Stimulated activated CD8-positive, alpha-beta memory T cell treated with anti-CD3 and anti-CD28 coated beads, Interleukin-15, amount 100 ng/mL, for 48 hours (primary cell): ENCODE data around the gene TTLL13.

Source experiments
- DNase-seq, 2 donors: peaks; one replicate each; pipeline ENCODE4 v3.0.0-alpha.2; 2020; ENCODE audit warnings: low read depth in 2 of 2

The TTLL13 gene

DNA sequence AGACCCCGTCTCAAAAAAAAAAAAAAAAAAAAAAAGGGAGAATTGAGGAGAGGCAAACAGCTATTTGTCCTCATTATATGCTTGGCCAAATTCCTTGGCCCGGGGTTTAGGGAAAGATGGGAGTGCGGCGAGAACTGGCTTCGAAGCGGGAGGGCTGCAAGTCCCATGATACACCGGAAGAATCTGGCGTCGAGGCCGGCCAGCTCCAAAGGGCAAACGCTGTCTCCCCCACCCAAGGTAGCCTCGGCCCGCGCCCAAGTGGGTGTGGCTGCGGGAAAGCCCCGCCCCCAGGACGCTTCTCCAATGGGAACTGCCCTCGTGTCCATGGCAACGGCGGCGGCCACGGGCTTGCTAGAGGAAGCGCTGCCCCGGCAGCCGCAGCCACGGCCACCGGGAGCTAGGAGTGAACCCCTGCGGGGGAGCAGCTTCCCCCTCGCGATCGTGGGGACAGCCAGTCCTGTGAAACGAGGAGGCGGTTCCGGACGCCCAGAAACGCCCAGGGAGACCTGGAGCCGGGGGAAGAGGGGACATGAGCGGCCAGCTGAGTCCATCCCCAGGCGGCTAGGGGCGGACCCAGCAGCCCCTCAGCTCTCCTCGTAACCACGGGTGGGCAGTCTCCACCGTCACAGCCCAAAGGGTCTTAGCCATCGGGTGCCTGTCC, at the start of gene TTLL13:
TSS of gene TTLL13 (plus strand) at position 354 of the 661 bp plus-strand sequence. CDS start 1,075 bp downstream, outside the sequence.
- DNase-seq: peak; percentile 61 to 79

DNA sequence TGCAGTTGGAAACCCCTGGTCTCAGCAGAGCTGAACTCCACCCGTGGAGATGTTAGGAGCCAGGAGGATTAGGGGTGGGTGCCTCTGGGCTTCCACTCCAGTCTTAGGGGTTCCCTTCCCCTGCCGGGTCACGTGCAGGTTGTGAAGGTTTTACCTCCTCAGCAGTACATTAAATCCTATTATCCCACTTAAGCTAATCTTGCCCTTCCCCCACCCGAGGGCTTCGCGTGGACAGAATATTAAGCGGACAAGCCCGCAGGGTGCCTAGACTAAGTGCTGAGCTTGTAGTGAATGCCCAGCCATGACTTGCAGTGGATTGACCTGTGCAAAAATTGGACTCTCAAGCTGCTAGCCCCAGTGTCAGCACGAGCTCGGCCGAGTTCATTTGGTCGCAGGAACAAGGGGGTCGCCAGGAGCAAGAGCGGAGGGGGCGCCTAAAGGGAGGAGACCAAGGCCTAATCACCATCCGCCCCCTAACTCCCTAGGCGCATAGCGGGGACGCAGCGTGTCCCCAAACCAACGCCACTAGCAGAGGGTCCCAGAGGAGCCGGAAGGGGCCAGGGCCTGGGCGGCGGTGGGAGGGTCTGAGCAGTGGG, 48.7 kb upstream of the TTLL13 start:
- DNase-seq: no peak

DNA sequence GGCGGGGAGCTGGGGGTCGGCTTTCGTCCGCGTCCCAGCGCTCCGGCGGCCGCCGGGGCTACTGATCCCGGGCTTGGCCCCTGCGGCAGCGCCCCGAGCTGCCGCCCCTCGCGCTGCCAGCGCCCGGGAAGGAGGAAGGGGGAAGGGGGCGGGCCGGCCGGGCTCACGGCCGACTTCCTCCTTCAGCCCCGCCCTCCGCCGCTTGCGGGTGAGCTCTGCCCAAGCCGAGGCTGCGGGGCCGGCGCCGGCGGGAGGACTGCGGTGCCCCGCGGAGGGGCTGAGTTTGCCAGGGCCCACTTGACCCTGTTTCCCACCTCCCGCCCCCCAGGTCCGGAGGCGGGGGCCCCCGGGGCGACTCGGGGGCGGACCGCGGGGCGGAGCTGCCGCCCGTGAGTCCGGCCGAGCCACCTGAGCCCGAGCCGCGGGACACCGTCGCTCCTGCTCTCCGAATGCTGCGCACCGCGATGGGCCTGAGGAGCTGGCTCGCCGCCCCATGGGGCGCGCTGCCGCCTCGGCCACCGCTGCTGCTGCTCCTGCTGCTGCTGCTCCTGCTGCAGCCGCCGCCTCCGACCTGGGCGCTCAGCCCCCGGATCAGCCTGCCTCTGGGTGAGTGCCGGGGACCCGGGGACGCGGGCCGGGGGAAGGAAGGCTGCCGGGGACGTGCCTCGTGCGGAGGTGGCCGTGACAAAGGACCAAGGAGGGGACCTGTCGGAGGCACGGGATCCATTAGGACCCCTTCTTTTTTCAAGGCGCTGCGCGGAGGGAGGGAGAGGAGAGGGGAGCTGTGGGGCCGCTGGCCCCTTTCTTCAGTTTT, 48.0 kb upstream of the TTLL13 start, which contains the start of gene SEMA4B:
TSS of gene SEMA4B (plus strand) at position 201 of the 814 bp plus-strand sequence. CDS start at position 450, 249 bp downstream.
- DNase-seq: peak; percentile 54 to 56

DNA sequence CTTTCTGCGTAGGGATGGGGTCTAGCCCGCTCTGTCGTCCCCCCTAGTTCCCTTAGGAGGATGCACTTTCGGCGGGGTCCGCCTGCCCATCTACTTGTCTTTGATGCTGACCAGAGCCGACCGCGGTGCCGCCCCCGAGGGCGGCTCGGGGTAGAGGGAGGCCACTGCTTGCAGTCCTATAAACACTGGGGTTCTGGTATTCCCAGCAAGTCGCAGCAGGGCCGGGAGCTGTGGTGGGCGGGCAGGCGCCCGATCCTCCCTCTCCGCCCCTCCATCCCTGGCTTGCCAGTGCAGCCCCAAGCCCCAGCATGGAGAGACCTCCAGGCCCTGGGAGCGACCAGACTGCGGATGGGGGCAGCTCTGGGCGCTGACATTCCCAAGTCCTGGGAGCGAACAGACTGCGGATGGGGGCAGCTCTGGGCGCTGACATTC, 47.4 kb upstream of the TTLL13 start:
- DNase-seq: no peak

- no peak for DNase-seq
Observed at GRCh38 chr15:90202929-90203328, 46.4 kb upstream of the TTLL13 start.

DNA sequence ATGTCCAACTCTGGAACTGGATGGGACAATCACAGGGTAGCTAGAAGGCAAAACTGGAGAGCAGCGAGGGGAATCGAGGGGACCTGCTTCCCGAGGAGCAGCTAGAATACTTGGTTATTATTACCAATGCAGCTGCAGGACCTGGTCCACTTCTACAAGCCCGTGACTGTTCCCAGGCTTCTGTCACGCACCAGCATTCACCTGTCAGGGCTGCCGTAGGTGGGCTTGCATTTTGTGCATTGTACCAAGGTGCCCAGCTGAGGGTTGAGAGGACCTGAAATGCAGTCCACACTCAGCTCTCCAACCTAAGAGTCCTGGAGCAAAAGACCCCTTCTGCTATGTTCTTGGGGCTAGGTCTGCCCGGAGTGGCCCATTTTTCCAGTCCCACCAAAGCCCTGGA, 45.9 kb upstream of the TTLL13 start:
- DNase-seq: no peak

DNA sequence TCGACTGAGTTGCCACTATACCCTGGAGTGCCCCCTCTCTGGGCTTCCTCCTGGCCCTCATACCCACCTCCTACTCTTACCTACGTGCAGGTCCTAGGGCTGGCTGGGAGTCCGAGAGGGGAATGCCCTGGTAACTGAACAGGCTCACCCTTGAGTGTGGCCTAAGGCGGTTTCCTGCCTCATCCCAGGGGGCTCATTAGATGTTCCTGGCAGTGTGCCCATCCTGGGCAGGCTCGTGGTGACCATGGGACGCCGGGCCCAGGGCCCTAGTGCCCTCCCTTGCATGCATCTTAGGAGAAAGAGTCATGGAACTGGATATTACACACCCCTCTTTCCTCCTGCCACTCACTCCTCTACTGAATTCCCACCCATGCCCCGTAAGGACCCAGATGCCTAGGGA, 45.4 kb upstream of the TTLL13 start:
- DNase-seq: no peak

DNA sequence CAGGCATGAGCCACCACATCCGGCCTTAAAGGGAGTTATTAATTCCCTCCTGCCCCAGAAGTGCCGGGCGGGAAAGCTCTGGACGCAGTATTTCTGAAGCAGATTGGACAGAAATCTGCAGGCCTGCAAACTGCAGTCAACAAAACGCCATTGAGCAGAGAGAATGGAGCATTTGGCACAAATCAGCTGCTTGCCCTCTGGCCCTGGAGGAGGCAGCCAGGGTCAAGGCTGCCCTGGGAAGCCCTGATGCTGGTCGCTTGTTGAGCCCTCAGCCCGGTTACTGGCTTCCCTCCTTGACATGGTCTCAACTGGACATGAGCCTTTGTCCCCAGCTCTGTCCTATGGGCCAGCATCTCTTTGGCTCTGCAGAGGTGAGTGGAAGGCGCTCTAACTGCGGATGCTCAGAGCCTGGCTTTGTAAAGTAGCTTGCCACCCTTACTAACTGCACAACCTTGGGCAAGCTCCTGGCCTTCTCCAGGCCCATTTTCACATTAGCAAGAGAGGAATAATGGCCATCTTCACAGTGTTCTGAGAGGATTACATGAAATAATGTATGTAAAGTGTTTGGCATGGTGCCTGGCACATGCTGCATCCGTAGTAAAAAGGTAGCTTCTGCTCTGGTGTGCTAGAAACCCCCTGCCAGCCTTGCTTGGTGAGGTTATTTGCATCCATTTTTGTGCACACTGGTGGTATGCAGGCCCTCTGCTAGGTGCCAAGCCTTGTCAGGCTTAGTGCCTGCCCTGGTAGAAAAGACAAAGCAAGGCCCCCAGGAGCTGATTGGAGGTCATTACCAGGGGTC, 44.1 kb upstream of the TTLL13 start:
- DNase-seq: no peak

DNA sequence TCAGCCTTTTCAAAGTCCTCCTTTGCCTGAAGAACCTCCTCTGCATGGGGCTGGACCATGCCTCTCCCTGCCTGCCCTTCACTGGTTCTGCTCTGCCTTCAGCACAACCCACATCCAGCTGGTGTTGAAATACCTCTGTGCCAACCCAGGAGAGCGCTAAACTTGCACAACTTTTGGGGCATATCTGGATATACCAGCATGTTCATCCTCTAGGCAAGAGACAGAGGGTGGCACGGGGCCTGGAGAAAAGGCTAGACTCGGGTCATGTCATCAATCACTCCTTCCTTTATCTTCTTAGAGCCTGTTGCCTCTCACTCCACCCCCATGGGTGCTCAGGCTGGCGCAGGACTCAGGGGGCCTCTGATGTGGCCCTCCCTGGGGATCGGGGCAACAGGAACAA, 43.5 kb upstream of the TTLL13 start:
- no peak for DNase-seq

DNA sequence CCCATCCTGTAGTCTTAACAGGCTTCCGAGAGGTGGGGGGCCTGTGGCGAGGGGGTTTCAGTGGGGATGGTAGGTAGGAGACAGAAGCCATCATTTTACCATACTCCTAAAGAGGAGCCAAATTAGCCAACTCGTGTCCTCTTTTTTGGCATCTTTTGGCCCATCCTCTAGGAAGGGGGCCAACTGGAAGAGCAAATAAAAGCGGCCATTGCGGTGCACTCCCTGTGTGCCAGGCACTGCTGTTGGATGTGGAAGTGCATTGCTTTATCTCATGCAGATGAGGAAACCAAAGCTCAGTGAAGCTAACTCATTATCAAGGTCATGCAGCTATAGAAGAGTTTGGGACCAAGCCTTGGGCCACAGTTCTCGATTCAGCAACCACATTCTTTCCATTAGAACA, 42.1 kb upstream of the TTLL13 start:
- no peak for DNase-seq

DNA sequence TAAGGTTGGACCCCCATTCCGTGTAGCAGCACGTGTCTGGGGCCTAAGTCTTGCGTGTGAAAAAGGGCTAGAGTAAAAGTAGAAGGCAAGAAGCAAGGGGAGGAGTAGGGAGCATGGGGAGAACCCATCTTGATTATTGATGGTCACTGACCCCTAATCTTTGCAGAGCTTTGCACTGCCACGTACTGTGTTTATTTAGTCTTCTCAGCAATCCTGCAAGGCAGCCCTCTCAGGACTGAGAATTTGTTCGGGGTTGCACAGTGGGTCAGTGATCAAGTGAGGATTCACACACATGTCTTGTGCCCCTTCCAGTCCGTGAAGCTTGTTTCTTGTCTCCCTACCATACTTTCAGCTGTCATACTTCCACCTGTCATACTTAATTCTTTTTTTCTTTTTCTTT, 41.0 kb upstream of the TTLL13 start:
- no peak for DNase-seq

DNA sequence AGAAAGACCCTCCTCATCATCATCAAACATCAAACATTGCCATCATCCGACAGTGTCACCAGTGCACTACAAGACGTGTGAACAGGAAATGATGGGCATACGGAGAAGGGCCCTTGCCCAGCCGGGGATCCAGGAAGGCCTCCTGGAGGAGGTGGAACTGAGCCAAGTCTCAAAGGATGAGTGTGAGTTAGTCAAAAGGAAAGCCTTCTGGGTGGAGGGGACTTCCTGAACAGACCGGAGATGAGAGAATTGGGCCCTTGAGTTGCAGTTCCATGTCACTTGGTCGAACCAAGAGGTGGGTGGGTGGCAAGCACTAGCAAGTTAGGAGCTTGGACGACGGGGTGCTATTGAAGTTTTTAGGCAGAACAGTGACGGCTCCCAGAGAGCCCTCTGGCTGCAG, 39.8 kb upstream of the TTLL13 start:
- no peak for DNase-seq

GRCh38 chr15:90210593-90210992, 38.8 kb upstream of the TTLL13 start:
- DNase-seq: no peak

GRCh38 chr15:90211009-90211408, 38.3 kb upstream of the TTLL13 start:
- DNase-seq: no peak

GRCh38 chr15:90211440-90212143, 37.8 kb upstream of the TTLL13 start:
- DNase-seq: no peak

- no peak for DNase-seq
Observed at GRCh38 chr15:90212221-90213098, 36.9 kb upstream of the TTLL13 start.

DNA sequence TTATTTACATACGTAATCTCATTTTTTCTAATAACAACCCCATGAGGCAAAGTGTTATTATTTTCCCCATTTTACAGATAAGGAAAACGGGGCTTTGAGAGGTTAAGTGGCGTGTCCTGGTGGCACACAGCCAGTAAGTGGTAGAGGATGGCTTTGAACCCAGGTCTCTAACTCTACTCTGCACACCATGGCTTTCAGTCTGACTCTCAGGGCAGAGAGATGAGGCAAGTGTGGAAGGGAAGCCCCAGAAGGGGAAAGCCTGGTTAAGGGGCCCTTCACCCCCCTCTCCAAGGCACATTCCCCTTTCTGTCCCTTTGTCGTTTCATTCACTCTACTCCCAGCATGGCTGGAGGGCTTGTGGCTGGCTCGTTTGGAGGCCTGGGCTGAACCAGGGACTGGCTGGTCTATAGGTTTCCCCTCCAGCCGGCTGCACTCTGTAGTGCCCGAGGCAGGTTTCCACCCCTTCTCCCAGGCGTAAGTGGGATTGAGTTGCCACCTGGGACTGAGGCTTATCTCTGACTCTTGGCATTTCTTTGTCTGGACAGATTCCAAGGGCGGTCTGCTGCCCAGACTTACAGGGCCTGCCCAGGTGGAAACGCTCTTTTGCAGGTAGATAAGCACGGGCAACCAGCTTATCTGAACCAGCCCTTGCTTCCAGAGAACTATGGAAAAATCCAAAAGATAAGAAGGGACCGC, 36.1 kb upstream of the TTLL13 start:
- no peak for DNase-seq

DNA sequence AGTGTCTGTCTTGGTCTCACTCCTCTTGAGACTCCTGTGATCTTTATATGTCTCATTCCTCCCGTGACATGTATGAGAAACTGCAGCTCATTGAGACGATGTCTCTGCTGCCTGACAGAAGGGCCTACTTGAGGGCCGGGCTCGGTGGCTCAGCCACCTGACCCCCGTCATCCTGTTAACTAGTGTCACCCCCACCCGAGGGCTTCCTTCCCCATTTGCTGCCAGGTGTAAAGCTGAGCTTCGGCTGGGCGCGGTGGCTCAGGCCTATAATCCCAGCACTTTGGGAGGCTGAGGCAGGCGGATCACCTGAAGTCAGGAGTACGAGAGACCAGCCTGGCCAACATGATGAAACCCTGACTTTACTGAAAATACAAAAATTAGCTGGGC, 35.5 kb upstream of the TTLL13 start:
- no peak for DNase-seq

GRCh38 chr15:90214553-90215196, 34.7 kb upstream of the TTLL13 start:
- DNase-seq: no peak
